Right cardiac atrium (tissue), 5 donors: ENCODE data around the gene ANKRD1. TPM values are rescaled to one million over a fixed set of nuclear protein-coding genes. Genes with fewer than 3 reads are reported as not detected.

Source experiments
- polyA plus RNA-seq: library from polyadenylated mRNA; stranded (reverse); fragments of 200-250 nt; gene quantifications from one replicate; pipeline ENCODE4 v1.2.3, GENCODE V29; 2013
- total RNA-seq, 4 donors: library from RNA; stranded (reverse); fragmentation: NEBNext Ultra II Directional; extraction: Animal tissue kit (Norgen Biotek cat#: 25700); gene quantifications; one replicate each; pipeline ENCODE4 v1.2.1, GENCODE V29; 2021
- donor health status: healthy with polysubstance abuse.
- donor health status: DM: no; HTN: yes; CAD: no.
- donor health status: DM: no; HTN: no; CAD: no.
- donor health status: DM: no; HTN: yes; CAD: no; lungs with severe emphysema.
- donor health status: DM: yes; HTN: yes; CAD: no.

The ANKRD1 gene
- total and polyA plus RNA-seq, 5 donors = 1,154 to 4,109 (median 2,468) TPM

Other genes with a start within 250 kb of the ANKRD1 start
- under 1 TPM; 0.14 to 0.58 (median 0.23) TPM for gene HTR7, start 63.0 kb downstream of the ANKRD1 start, total RNA-seq
- gene HTR7, start 63.0 kb downstream of the ANKRD1 start, polyA plus RNA-seq = 0.14 TPM
- gene RPP30, start 49.1 kb downstream of the ANKRD1 start, total RNA-seq = 10 to 100 TPM; 26.9 to 35.5 (median 31.5) TPM
- gene RPP30, start 49.1 kb downstream of the ANKRD1 start, polyA plus RNA-seq = 40.1 TPM